ENCODE results near the gene MAD1L1.

MAD1L1 gene

GRCh38 chr7:2242541-2243429, 10.0 kb upstream of the MAD1L1 start:
- DNase-seq (ENCODE audit: low read depth, low spot score) = no peak

GRCh38 chr7:2241580-2242540, 9.1 kb upstream of the MAD1L1 start, which contains the start of the genes MRM2 and NUDT1:
MRM2 (minus strand) TSS chr7:2242205; CDS start chr7:2242169, 36 bp downstream.
NUDT1 (plus strand) TSS chr7:2242226; CDS start chr7:2244575, 2,349 bp downstream.
- no peak for DNase-seq (ENCODE audit: low read depth, low spot score)

- DNase-seq (ENCODE audit: low read depth, low spot score) = no peak
Observed at GRCh38 chr7:2239242-2239641, 6.5 kb upstream of the MAD1L1 start.

GRCh38 chr7:2237109-2237602, 4.4 kb upstream of the MAD1L1 start:
- DNase-seq (ENCODE audit: low read depth, low spot score) = no peak

GRCh38 chr7:2233926-2234325, 1.2 kb upstream of the MAD1L1 start:
- no peak for DNase-seq (ENCODE audit: low read depth, low spot score)

- no peak for DNase-seq (ENCODE audit: low read depth, low spot score)
Observed at GRCh38 chr7:2231992-2232765, 566 bp downstream of the MAD1L1 start.

GRCh38 chr7:2230882-2231281, 1.9 kb downstream of the MAD1L1 start:
- DNase-seq (ENCODE audit: low read depth, low spot score) = no peak

- DNase-seq (ENCODE audit: low read depth, low spot score) = no peak
Observed at GRCh38 chr7:2230226-2230625, 2.5 kb downstream of the MAD1L1 start.

- DNase-seq (ENCODE audit: low read depth, low spot score) = no peak
Observed at GRCh38 chr7:2229467-2229866, 3.3 kb downstream of the MAD1L1 start.

- DNase-seq (ENCODE audit: low read depth, low spot score) = no peak
Observed at GRCh38 chr7:2228921-2229320, 3.8 kb downstream of the MAD1L1 start.

- no peak for DNase-seq (ENCODE audit: low read depth, low spot score)
Observed at GRCh38 chr7:2227699-2228098, 5.0 kb downstream of the MAD1L1 start.

GRCh38 chr7:2225830-2226229, 6.9 kb downstream of the MAD1L1 start:
- no peak for DNase-seq (ENCODE audit: low read depth, low spot score)

- no peak for DNase-seq (ENCODE audit: low read depth, low spot score)
Observed at GRCh38 chr7:2225336-2225735, 7.4 kb downstream of the MAD1L1 start.

- DNase-seq (ENCODE audit: low read depth, low spot score) = no peak
Observed at GRCh38 chr7:2224934-2225333, 7.8 kb downstream of the MAD1L1 start.

GRCh38 chr7:2224491-2224928, 8.2 kb downstream of the MAD1L1 start:
- no peak for DNase-seq (ENCODE audit: low read depth, low spot score)

- DNase-seq (ENCODE audit: low read depth, low spot score) = no peak
Observed at GRCh38 chr7:2223321-2223720, 9.4 kb downstream of the MAD1L1 start.

- DNase-seq (ENCODE audit: low read depth, low spot score) = no peak
Observed at GRCh38 chr7:2222516-2222915, 10.2 kb downstream of the MAD1L1 start.

- no peak for DNase-seq (ENCODE audit: low read depth, low spot score)
Observed at GRCh38 chr7:2220954-2221353, 11.8 kb downstream of the MAD1L1 start.

- no peak for DNase-seq (ENCODE audit: low read depth, low spot score)
Observed at GRCh38 chr7:2220506-2220905, 12.2 kb downstream of the MAD1L1 start.

- DNase-seq (ENCODE audit: low read depth, low spot score) = no peak
Observed at GRCh38 chr7:2220030-2220429, 12.7 kb downstream of the MAD1L1 start.

- DNase-seq (ENCODE audit: low read depth, low spot score) = no peak
Observed at GRCh38 chr7:2219606-2220005, 13.1 kb downstream of the MAD1L1 start.
